ENCODE data around the gene BEND3. TPM values are rescaled to one million over a fixed set of nuclear protein-coding genes. Genes with fewer than 3 reads are reported as not detected.
"Not testable (repeated sequence)": the region's sequence is repeated elsewhere in the genome, so short reads cannot be mapped to it uniquely, and the experiment has no call there.

The BEND3 gene
- polyA plus RNA-seq, 3 donors from 2014 or later = 0.04 to 0.46 (median 0.17) TPM

DNA sequence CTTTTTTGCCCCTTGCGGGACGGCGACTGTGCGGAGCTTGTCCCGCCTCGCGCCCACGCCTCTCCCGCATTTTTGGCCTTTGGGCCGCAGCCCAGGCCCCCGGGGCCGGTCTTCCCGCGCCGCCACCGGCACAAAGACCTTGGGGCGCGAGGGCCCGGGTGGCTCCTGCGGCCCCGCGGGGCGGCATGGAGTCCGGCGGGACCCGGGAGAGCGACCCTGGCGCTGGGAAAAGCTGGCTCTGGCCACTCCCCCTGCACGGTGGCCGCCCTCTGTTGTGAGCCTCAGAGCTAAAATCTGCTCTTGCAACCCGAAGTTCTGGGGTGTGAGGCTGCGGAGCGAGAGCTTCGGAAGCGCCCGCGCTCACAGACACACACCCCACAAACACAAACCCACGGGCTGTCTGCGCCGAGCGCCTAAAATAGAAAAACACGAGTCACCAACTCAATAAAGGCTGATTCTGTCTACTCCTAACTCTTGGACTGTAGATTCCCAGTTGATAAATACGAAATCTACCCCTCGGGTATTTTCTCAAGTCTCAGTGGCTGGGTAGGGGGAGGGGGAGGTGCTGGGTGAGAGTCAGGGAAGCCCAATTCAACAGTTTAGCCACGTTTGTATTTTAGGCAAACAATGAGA is 496 bp upstream of the BEND3 start:
- Mint-ChIP-seq H3K27me3 (ENCODE audit: low read depth in 3 of 3) (peaks cover 9 to 12% (median 11%) of the 10 kb centered on the region in 3 donors), H3K27ac (no peak overlapping the region), H3K4me3 (peak overlapping the region; percentile 83 to 87 (median 85)), H3K4me1 (peaks cover 14 to 21% of the 10 kb centered on the region in 2 donors), H3K36me3 (no peaks in the 10 kb centered on the region), H3K9me3 (no peaks in the 10 kb centered on the region)
- peak; percentile 2 to 14 (median 3) for DNase-seq

DNA sequence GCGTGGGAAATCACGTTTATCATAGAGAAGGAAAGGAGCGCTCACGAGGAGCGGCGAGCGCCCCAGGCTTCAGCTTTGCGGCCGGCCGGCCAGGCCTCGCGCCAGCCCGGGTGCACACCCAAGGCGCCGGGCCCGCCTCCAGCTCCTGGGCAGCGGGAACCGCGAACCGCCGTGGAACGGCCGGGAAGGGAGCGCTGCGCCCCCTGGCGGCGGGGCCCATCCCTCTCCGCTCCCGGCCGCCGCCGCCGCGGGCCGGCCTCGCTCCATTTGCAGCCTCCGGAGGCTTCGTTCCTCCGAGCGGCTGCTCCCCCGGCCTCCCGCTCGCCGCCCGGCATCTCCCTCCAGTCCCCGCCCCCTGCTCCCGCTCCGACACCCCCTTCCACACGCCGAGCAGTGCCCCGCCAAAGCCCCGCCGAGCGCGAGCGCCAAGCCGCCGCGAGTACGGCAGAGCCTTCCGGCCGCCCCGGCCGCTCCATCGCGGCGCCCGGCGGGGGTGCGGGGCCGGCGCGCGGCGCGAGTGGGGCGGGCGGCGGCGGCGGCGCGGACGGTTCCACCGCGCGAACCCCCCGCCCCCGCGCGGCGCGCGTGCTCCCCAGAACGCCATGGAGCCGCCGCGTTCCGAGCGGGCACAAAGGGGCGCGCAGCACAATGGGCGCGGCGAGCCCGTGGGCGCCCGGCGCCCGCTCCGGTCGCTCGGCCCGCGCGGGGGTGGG is 946 bp downstream of the BEND3 start:
- Mint-ChIP-seq H3K27ac (peak overlapping the region in 2 of 6 donors; percentile 31 to 45), H3K4me1 (peaks cover 14 to 21% of the 10 kb centered on the region in 2 donors), H3K4me3 (peak overlapping the region; percentile 82 to 86 (median 85)), H3K27me3 (ENCODE audit: low read depth in 3 of 3) (peaks cover 9 to 12% (median 11%) of the 10 kb centered on the region in 3 donors), H3K36me3 (no peaks in the 10 kb centered on the region), H3K9me3 (no peaks in the 10 kb centered on the region)
- DNase-seq = peak; percentile 65 to 76 (median 71)

DNA sequence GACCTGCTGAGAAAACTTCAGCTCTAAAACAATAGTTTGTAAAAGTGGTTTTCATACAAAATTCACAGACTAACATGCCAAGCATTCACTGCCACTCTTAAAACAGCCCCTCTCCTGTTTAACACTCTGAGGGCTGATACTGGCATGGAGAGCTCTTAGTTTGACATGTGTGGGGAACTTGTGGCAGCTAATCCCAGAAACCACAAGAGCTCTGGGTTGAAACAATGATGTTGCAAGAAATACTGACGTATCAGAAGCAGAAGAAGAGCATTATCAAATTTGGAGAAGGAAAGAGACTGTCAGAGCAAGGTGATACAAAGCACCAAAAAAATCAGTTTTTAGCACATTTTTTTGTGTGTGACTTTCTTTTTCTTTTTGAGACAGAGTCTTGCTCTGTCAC is 5.1 kb downstream of the BEND3 start:
- peaks cover 0 to 5% (median 2%) of the 10 kb centered on the region in 3 donors for H3K27me3 Mint-ChIP-seq (ENCODE audit: low read depth in 3 of 3)
- H3K36me3 Mint-ChIP-seq = no peaks in the 10 kb centered on the region
- H3K4me3 Mint-ChIP-seq = no peak overlapping the region
- no peak overlapping the region for H3K27ac Mint-ChIP-seq
- DNase-seq = no peak
- peaks cover 4 to 9% of the 10 kb centered on the region in 2 donors for H3K4me1 Mint-ChIP-seq
- no peaks in the 10 kb centered on the region for H3K9me3 Mint-ChIP-seq

DNA sequence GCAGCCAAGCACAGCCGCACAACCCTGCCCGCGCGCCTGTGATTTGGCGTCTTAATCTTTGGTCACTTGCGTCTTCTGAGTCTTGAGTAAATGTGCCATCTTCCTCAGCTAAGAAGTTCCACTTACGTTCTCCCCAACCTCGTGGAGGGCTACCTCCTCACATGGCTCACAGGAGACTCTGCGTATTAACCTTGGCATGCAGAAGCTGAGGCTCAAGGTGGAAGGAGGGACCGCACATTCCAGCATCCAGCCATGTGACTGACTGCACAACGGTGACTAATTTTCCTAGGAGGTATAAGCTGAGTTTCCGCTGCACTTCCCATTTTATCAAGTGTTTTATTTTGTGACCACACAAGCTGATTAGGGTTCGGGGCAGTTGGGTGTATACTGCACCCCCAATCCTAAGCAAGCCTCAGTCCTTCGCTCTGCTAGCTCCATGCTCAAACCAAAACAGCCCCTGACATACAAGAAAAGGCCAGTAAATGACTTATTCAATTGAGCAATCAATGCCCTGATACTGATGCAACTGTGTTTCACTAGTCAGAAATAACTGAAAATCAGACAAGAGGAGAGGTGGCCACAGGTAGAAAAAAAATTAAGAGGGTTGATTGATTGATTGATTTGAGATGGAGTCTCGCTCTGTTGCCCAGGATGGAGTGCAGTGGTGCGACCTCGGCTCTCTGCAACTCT is 7.0 kb downstream of the BEND3 start:
- H3K27me3 Mint-ChIP-seq (ENCODE audit: low read depth in 3 of 3) = peaks cover 0 to 3% (median 0%) of the 10 kb centered on the region in 3 donors
- H3K27ac Mint-ChIP-seq = peak overlapping the region in 1 of 6 donors; percentile 31
- DNase-seq = no peak
- no peaks in the 10 kb centered on the region for H3K36me3 Mint-ChIP-seq
- H3K4me1 Mint-ChIP-seq = peaks cover 0 to 1% of the 10 kb centered on the region in 2 donors
- H3K9me3 Mint-ChIP-seq = no peaks in the 10 kb centered on the region
- H3K4me3 Mint-ChIP-seq = no peak overlapping the region

DNA sequence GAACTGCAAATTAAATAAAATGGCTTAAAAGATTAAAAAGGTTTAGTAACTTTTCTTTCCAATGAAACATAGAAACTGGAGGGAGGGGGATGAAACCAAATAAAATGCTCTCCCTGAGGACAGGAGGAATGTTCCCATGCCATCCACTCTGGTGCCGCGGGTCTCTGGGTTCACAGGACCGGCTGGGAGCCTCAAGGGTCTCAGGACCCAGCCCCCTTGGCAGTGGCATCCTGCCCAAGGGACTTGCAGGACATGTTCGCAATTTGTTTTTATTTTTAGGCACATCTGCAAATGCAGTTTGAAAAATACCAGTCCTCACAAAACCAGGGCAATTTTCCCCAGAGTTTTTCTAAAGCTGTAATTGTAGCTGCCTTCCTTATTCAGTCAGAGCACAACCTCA is 7.5 kb downstream of the BEND3 start:
- Mint-ChIP-seq H3K9me3 (no peaks in the 10 kb centered on the region), H3K4me3 (no peak overlapping the region), H3K27me3 (ENCODE audit: low read depth in 3 of 3) (peaks cover 0 to 2% (median 0%) of the 10 kb centered on the region in 3 donors), H3K36me3 (no peaks in the 10 kb centered on the region), H3K4me1 (no peaks in the 10 kb centered on the region), H3K27ac (peak overlapping the region in 1 of 6 donors; percentile 31)
- no peak for DNase-seq

DNA sequence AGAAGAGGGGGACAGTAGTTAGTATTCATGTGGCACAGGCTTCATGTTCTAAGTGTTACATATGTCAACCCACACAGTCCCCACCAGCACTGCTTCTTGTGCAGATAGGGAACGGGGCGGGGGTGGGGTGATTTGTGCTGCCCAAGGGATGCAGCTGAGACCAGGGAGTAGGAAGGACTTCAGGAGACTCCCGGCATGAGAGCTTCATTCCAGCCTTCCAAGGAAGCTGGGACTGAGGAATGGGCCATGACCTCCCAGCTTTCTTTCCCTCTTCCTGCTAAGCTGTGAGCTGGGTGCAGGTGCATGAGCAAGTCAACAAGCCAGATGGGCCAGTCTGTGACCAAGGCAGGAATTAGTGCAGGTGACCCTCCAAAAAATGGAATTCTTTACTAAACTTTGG is 9.2 kb downstream of the BEND3 start:
- no peak for DNase-seq
- Mint-ChIP-seq H3K4me1 (no peaks in the 10 kb centered on the region), H3K36me3 (no peaks in the 10 kb centered on the region), H3K27me3 (ENCODE audit: low read depth in 3 of 3) (peaks cover 0 to 2% (median 0%) of the 10 kb centered on the region in 3 donors), H3K27ac (no peak overlapping the region), H3K9me3 (no peaks in the 10 kb centered on the region), H3K4me3 (no peak overlapping the region)

DNA sequence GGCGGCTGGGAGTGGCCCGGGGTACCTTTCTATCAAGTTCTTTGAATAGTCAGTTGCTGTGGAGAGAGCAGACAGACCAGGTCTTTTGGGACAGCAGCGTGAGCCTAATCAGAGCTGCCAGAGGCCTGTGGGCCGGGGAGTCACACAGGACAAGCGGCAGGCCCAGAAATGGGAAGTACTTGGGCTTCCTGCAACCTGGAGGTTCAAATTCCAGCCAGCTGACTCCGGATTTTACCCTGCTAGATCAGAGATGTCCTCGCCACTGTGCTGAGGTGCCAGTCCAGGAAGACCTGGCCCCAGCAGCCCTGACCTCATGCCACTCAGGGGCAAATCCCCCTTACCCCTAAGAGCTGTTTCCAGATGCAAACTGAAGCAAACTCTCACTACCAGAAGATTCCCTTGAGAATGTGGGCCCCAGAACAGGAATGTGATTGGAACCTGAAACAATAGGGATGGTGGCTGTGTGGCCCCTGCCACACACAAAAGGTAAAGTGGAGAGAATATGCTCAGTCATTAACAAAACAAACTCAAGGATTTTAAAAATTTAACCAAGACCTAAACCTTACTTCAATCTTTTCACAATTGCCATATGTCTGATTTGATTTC is 9.7 kb downstream of the BEND3 start:
- no peak for DNase-seq
- Mint-ChIP-seq H3K9me3 (no peaks in the 10 kb centered on the region), H3K27ac (no peak overlapping the region), H3K4me1 (no peaks in the 10 kb centered on the region), H3K4me3 (no peak overlapping the region), H3K27me3 (ENCODE audit: low read depth in 3 of 3) (peaks cover 0 to 2% (median 0%) of the 10 kb centered on the region in 3 donors), H3K36me3 (no peaks in the 10 kb centered on the region)

DNA sequence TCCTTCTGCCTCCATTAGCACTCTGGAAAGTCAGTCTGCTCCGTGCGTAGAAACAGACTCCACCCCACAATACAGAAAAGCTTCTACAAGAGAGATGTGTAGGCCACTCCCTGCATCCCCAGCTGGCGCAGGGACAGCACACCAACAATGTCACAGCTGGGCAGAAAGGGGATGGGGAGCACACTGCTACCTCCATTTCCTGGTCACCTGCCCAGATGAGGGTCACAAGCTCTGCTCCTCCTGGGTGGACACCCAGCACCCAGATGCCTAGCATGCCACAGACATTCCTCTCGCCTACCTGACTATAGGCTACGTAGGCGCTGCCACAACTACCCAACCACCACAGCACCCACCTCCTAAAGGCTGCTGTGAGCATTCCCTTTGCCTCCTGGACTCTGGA is 12.2 kb downstream of the BEND3 start:
- no peaks in the 10 kb centered on the region for H3K4me1 Mint-ChIP-seq
- H3K27me3 Mint-ChIP-seq (ENCODE audit: low read depth in 3 of 3) = peaks cover 0 to 1% (median 0%) of the 10 kb centered on the region in 3 donors
- no peak overlapping the region for H3K4me3 Mint-ChIP-seq
- no peaks in the 10 kb centered on the region for H3K9me3 Mint-ChIP-seq
- H3K36me3 Mint-ChIP-seq = no peaks in the 10 kb centered on the region
- no peak for DNase-seq
- no peak overlapping the region for H3K27ac Mint-ChIP-seq

DNA sequence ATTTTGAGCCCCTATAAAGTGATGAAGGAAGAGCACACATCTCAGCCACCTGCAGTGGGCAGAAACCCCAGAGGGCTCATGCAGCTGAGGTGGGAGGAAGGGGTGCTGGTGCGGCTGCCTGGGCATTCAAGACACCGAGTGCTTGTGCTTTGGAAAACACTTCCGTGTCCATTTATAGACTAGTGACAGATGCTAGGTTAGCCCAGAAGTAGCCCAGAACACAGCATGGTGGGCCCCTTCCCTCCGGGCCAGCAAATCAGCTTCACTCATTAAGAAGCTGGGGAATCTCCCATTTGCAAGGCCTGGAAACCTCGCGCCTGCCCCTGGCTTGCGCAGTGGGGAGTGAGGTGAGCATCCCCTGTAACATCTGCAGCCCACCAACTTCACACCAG is 12.9 kb downstream of the BEND3 start:
- Mint-ChIP-seq H3K4me1 (no peaks in the 10 kb centered on the region), H3K27ac (no peak overlapping the region), H3K27me3 (ENCODE audit: low read depth in 3 of 3) (no peaks in the 10 kb centered on the region), H3K36me3 (no peaks in the 10 kb centered on the region), H3K9me3 (no peaks in the 10 kb centered on the region), H3K4me3 (no peak overlapping the region)
- no peak for DNase-seq

DNA sequence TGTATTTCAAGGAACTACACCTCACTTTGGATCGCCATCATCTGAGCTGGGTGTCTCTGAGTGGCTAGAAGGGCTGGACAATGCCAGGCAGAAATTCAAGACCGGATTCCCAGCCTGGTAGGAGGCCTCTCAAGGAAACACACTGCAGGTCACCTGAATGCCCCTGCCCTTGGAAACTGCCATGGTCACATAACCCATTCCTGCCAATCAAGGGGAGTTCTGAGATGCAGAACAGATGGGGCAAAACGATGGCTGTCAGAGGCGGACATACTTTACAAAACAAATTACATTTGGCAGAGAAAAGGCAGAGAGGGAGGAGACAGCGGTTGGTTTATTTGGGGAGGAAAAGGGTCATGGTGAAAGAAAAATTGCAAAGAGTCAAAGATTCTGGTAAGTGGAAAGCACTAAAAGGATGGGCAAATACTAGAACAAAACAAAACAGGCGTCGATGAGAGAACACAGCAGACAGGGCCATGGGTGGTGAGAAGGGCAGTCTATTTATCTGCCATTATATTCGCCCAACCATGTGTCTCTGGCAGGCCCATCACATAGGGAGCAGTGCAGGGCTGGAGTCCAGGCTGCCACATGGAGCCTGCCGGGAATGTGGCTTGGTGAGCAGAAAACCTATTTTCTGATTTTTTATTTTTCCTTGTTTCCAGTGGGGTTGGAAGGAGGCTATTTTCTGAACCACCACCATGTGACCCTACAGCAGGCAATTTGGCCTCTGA is 13.5 kb downstream of the BEND3 start:
- H3K27ac Mint-ChIP-seq = no peak overlapping the region
- DNase-seq = no peak
- no peaks in the 10 kb centered on the region for H3K4me1 Mint-ChIP-seq
- no peaks in the 10 kb centered on the region for H3K9me3 Mint-ChIP-seq
- no peaks in the 10 kb centered on the region for H3K27me3 Mint-ChIP-seq (ENCODE audit: low read depth in 3 of 3)
- H3K36me3 Mint-ChIP-seq = no peaks in the 10 kb centered on the region
- H3K4me3 Mint-ChIP-seq = no peak overlapping the region

DNA sequence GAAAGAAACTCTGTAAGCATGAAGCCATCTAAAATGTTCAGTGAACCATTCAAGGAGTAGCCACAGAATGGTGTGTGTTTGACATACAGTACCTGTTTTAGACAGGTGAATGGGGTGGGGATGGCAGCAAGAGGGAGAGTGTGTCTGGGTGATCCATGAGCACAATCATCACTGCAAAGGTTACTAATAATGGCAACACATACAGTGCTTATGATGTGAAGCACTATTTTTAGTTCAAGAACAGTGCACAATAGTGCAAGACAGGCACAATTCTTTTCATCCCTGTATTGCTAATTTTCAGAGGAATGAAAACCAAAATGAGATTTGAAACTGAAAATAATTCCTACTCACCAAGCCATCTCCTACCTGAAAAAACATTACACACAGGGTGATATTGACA is 14.1 kb downstream of the BEND3 start:
- no peaks in the 10 kb centered on the region for H3K9me3 Mint-ChIP-seq
- H3K27me3 Mint-ChIP-seq (ENCODE audit: low read depth in 3 of 3) = no peaks in the 10 kb centered on the region
- H3K27ac Mint-ChIP-seq = no peak overlapping the region
- no peak overlapping the region for H3K4me3 Mint-ChIP-seq
- no peaks in the 10 kb centered on the region for H3K4me1 Mint-ChIP-seq
- no peak for DNase-seq
- H3K36me3 Mint-ChIP-seq = no peaks in the 10 kb centered on the region

DNA sequence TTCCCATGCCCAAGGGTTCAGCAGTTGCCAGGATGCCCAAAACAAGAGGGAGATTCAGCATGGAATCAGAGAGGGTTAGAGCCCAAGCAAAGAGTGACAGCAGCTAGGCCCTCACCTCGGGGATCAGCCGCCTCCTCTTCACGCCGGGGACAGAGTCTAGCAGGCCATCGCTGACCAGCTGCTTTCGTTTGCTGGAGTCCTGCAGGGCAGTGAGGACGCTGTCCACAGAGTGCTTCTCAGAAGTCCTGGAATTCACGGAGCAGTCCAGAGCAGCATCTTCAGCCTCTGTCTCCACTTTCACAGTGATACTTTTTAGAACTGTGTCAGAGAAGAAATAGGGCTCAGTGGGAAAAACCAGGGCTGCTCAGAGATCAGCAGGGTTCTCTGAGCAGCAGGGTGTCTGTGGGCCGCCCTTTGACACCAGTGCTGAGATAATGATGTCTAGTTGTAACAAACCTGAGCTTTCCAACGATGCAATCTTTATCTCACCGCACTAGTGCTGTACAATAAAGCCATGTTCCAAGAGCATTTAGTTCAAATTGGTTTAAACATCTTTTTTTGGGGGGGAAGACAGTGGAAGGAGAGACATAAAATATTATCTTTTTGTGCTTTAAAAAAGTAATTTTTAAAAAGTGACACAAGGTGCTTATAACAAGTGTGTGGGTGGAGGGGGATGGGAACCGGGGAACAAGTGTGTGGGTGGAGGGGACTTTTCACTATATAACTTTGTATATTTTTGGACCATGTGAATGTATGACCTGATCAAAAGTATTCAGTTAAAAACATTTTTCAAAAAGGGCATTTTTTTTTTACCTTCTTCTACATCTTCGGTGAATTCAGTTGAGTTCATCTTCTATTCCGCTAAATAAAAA is 16.6 kb downstream of the BEND3 start:
- Mint-ChIP-seq H3K4me3 (no peak overlapping the region), H3K36me3 (no peaks in the 10 kb centered on the region), H3K27ac (no peak overlapping the region), H3K4me1 (no peaks in the 10 kb centered on the region), H3K9me3 (no peaks in the 10 kb centered on the region), H3K27me3 (ENCODE audit: low read depth in 3 of 3) (no peaks in the 10 kb centered on the region)
- DNase-seq = no peak

DNA sequence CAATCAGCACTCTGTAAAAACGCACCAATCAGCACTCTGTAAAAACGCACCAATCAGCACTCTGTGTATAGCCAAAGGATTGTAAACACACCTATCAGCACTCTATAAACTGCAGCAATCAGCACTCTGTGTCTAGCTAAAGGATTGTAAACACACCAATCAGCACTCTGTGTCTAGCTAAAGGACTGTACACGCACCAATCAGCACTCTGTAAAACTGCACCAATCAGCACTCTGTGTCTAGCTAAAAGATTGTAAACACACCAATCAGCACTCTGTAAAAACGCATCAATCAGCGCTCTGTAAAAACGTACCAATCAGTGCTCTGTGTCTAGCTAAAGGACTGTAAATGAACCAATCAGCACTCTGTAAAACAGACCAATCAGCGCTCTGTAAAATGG is 30.9 kb downstream of the BEND3 start:
- not testable (repeated sequence) for DNase-seq; H3K27me3 Mint-ChIP-seq (ENCODE audit: low read depth in 3 of 3); H3K27ac Mint-ChIP-seq; H3K4me1 Mint-ChIP-seq; H3K4me3 Mint-ChIP-seq; H3K9me3 Mint-ChIP-seq
- peaks cover 0 to 11% (median 4%) of the 10 kb centered on the region in 3 donors for H3K36me3 Mint-ChIP-seq
